H1 (cell line): Measurements from ENCODE around the gene RASGRP3. TPM values are rescaled to one million over a fixed set of nuclear protein-coding genes. Genes with fewer than 3 reads are reported as not detected.

Source experiments
- CHD7 ChIP-seq: fragments of 300-600 bp; sonication (generic); IDR thresholded peaks from 2 replicates; pipeline ENCODE4 v1.7.1; 2012; ENCODE audit warnings: low read length, moderate library complexity, mild to moderate bottlenecking, inconsistent platforms; ENCODE audit not compliant: insufficient replicate concordance
- EGR1 ChIP-seq: IDR thresholded peaks from 2 replicates; pipeline ENCODE4 v1.6.1; 2011; ENCODE audit warnings: low read depth, low read length, borderline replicate concordance
- KDM4A ChIP-seq: IDR thresholded peaks from one replicate; pipeline ENCODE4 v1.7.1; 2012; ENCODE audit warnings: low read depth, mild to moderate bottlenecking, moderate library complexity, low read length, inconsistent platforms; ENCODE audit not compliant: severe bottlenecking
- SIN3A ChIP-seq, 2 experiments: IDR thresholded peaks in 1 of 2; conservative IDR thresholded peaks in 1 of 2; 2 replicates each; pipeline ENCODE4 v1.6.1; 2011 to 2012; ENCODE audit warnings: low read length in 2 of 2, improper control_type of control experiment in 1 of 2, low read depth in 1 of 2, mild to moderate bottlenecking in 1 of 2
- SIRT6 ChIP-seq: IDR thresholded peaks from one replicate; pipeline ENCODE4 v1.7.1; 2012; ENCODE audit warnings: low read length, inconsistent platforms
- SP2 ChIP-seq: IDR thresholded peaks from 2 replicates; pipeline ENCODE4 v1.6.1; 2012; ENCODE audit warnings: mild to moderate bottlenecking, low read length, inconsistent platforms
- polyA plus RNA-seq, 7 experiments: library from polyadenylated mRNA; depleted of rRNA in 3 of 7; stranded (reverse) in 5 of 7; unstranded in 2 of 7; fragments of >200 nt in 5 of 7; fragments of 200-250 nt in 2 of 7; gene quantifications; 1 replicate in 5 of 7; 2 replicates in 1 of 7; 4 replicates in 1 of 7; pipeline versions ENCODE4 v1.2.1 to v1.2.3, GENCODE V29; 2011 to 2013; ENCODE audit warnings: missing spikeins in 2 of 7, mixed read lengths in 2 of 7
- total RNA-seq: library from RNA; stranded (reverse); fragmentation: NEBNext Ultra II Directional; extraction: Animal tissue kit (Norgen Biotek cat#: 25700); gene quantifications from 2 replicates; pipeline ENCODE4 v1.2.1, GENCODE V29; 2021
- TF ChIP-seq, protein P1 (sequence below): IDR thresholded peaks from 2 replicates; pipeline ENCODE4 v1.6.1; 2011; ENCODE audit warnings: low read depth, mild to moderate bottlenecking, low read length; ENCODE audit not compliant: insufficient read depth

The RASGRP3 gene
- total and polyA plus RNA-seq, 2 of the 8 experiments (the other 6 are each of a cell fraction or from before 2014, with no cell fraction given): 0.06 TPM; not detected in 1

DNA sequence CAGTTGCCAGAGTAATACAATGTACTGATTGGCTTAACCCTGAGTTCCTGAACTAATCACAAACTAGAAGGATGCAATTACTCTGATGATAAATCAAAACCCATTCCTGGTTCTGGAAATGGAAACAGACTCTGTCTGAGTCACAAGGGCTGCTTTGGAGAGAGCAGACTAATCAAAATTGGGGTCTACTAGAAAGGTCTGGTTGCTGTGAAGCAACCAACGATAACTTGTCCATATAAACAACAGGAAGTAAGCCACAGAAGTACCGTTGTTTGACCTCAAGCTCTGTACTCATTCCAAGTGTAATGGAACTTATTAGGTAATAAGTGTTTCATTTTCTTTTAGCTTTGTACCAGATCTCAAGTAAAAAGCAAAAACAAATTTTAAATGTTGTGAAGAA is 49.7 kb downstream of the RASGRP3 start (continued):
- TF ChIP-seq, protein P1, sequence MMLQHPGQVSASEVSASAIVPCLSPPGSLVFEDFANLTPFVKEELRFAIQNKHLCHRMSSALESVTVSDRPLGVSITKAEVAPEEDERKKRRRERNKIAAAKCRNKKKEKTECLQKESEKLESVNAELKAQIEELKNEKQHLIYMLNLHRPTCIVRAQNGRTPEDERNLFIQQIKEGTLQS: no peak
- no peak for TF ChIP-seq SP2
- no peak for TF ChIP-seq CHD7
- no peak for TF ChIP-seq SIN3A (conservative IDR thresholded peaks at IDR 0.05 in 1 of 2, IDR thresholded peaks at IDR 0.05 in 1 of 2; ENCODE audit: low read depth in 1 of 2, low read length in 2 of 2)
- no peak for TF ChIP-seq EGR1
- no peak for TF ChIP-seq KDM4A
- no peak for TF ChIP-seq SIRT6
